HG03039 (cell line): ENCODE measurements around the gene RNASET2.
"Not testable (repeated sequence)": the region's sequence is repeated elsewhere in the genome, so short reads cannot be mapped to it uniquely, and the experiment has no call there.

Source experiments
- ATAC-seq: cut with Tn5 transposase; IDR thresholded peaks from one replicate; pipeline ENCODE4 v1.9.1; 2021; ENCODE audit warnings: mild to moderate bottlenecking, moderate library complexity; ENCODE audit not compliant: unreplicated experiment

Gene RNASET2

GRCh38 chr6:166905013-166905412 is 51.3 kb downstream of the RNASET2 start:
- no peak for ATAC-seq

GRCh38 chr6:166904101-166904746 is 52.1 kb downstream of the RNASET2 start:
- no peak for ATAC-seq

GRCh38 chr6:166903500-166903899 is 52.9 kb downstream of the RNASET2 start:
- ATAC-seq: no peak

- no peak for ATAC-seq
Measured at GRCh38 chr6:166903027-166903426, 53.3 kb downstream of the RNASET2 start.

DNA sequence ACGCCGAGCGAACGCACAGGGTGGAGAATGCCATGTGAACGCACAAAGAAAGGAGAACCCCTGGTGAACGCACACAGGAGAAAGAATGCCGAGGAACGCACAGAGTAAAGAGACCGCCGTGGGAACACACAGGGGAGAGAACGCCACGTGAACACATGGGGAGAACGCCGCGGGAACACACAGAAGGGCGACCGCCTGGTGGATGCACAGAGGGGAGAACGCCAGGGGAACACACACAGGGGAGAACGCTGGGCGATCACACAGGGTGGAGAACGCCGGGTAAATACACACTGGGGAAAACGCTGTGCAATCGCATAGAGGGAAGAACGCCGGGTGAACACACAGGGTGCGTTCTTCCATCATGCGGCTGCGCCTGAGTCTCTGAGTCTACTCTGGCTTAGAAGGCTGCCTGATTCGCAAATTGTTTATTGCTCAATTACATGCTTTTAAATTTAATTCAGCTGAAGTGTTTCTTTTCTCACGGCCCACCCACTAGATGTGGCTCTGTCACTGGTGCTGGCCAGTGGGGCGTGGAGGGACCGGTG is 54.1 kb downstream of the RNASET2 start:
- ATAC-seq: no peak

DNA sequence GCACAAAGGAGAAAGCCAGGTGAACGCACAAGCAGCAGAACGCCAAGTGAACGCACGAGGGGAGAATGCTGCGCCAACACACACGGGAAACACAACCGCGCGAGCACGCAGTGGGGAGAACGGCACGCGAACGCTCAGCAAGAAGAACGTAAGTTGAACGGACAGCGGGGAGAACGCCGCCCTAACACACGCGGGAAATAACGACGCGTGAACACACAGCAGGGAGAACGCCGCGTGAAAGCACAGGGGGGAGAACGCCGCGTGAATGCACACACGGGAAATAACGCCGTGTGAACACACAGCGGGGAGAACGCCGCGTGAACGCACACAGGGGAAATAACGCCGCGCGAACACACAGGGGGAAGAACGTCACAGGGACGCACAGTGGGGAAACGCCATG is 54.7 kb downstream of the RNASET2 start:
- no peak for ATAC-seq

DNA sequence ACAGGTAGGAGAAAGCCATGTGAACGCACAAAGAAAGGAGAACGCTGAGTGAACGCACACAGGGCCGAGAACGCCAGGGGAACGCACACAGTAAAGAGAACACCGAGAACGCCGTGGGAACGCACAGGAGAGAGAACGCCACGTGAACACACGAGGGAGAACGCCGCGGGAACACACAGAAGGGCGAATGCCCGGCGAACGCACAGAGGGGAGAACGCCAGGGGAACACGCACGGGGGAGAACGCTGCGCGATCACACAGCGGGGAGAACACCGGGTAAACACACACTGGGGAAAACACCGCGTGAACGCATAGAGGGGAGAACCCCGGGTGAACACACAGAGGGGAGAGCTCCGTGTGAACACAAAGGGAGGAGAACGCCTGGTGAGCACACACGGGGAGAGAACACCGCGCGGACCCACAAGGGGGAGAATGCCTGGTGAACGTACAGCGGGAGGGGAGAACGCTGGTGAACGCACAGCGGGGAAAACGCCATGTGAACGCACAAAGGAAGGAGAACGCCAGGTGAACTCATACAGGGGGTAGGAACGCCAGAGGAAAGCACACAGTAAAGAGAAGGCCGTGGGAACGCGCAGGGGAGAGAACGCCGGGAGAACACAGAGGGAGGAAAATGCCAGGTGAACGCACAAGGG is 55.3 kb downstream of the RNASET2 start:
- no peak for ATAC-seq

DNA sequence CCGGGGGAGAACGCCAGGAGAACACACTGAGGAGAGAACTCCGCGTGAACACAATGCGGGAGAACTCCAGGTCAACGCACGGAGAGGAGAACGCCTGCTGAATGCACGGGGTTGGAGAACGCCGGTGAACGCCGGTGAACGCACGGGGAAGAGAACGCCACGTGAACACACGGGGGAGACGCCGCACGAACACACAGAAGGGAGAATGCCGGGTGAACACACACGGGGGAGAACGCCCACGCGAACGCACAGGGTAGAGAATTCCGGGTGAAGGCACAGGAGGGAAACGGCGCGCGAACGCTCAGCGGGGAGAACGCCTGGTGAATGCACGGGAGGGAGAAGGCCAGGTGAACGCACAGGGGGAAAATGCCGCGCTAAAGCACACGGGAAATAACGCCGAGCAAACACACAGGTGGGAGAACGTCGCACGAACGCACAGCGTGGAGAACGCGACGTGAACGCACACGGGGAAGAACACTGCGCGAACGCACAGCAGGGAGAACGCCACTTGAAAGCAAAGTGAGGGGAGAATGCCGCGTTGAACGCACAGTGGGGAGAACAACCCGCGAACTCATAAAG is 56.1 kb downstream of the RNASET2 start:
- ATAC-seq: no peak

DNA sequence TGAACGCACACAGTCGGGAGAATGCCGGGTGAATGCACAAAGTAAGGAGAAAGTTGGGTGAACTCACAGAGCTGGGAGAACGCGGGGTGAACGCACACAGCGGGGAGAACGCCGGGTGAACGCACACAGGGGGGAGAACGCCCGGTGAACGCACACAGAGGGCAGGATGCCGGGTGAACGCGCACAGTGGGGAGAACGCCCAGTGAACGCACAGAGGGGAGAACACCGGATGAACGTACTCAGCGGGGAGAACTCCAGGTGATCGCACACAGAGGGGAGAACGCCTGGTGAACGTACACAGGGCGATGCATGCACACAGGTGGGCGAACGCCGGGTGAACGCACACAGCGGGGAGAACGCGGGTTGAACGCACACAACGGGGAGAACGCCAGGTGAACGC is 57.4 kb downstream of the RNASET2 start:
- ATAC-seq: no peak

DNA sequence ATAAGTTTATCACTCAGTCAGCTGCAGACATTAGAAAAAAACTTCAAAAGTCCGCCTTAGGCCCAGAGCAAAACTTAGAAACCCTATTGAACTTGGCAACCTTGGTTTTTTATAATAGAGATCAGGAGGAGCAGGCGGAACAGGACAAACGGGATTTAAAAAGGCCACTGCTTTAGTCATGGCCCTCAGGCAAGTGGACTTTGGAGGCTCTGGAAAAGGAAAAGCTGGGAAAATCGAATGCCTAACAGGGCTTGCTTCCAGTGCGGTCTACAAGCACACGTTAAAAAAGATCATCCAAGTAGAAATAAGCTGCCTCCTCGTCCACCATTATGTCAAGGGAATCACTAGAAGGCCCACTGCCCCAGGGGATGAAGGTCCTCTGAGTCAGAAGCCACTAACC is 61.7 kb downstream of the RNASET2 start:
- not testable (repeated sequence) for ATAC-seq

DNA sequence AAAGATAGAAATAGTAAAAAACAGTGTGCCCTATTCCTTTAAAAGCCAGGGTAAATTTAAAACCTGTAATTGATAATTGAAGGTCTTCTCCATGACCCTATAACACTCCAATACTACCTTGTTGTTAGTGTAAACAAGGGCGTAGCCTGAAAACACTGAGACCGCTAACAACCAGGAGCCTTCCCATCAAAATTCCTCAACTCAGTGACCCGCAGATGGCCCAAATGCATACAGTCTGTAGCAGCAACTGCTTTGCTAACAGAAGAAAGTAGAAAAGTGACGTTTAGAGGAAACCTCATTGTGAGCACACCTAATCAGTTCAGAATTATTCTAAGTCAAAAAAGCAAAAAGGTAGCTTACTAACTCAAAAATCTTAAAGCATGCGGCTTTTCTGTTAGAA is 63.9 kb downstream of the RNASET2 start:
- not testable (repeated sequence) for ATAC-seq

- not testable (repeated sequence) for ATAC-seq
Measured at GRCh38 chr6:166886773-166887172, 69.6 kb downstream of the RNASET2 start.

GRCh38 chr6:166884958-166885357 is 71.4 kb downstream of the RNASET2 start:
- not testable (repeated sequence) for ATAC-seq

DNA sequence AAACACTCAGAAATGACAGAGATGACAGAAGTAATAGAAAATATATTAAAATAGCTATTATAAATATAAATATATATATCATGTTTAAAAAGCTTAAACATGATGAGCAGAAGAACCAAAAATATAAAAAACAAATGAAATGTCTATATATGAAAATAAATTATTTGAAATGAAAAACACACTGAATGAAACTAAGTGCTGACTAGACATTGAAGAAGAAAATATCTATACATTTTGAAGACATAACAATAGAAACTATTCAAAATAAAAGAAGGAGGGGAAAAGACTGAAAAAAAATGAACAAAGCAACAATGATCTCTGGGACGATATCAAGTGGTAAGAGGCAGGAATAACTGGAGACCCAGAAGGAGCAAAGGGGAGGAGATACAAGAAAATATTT is 76.8 kb downstream of the RNASET2 start:
- no peak for ATAC-seq
